Stromal cell of bone marrow (primary cell): ENCODE measurements around the gene SLC30A5.

ENCODE experiments used
- DNase-seq: peaks from one replicate; pipeline ENCODE4 v3.0.0-alpha.2; 2012; ENCODE audit warnings: low read depth

The SLC30A5 gene

DNA sequence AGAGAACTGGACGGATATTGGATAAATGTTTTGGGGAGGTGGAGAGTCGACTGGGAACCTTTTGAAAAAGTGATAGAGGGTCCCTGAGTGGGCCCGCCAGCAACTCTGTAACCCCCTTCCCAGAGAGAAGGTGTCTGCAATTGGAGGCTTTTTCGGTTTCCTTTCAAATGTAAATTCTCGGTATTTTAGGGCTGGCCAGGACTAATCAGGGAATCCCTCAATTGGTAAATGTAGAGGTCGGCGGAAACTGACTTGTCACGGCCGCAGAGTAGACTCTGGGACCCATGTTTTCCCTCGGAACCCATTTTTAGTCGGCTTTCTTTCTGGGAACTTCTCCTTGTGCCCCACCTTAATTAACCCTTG lies 73.7 kb downstream of the SLC30A5 start:
- DNase-seq, result no peak

- no peak for DNase-seq
Measured at GRCh38 chr5:69167929-69168328, 74.1 kb downstream of the SLC30A5 start.

- DNase-seq, result no peak
Measured at GRCh38 chr5:69170495-69170894, 76.7 kb downstream of the SLC30A5 start.

DNA sequence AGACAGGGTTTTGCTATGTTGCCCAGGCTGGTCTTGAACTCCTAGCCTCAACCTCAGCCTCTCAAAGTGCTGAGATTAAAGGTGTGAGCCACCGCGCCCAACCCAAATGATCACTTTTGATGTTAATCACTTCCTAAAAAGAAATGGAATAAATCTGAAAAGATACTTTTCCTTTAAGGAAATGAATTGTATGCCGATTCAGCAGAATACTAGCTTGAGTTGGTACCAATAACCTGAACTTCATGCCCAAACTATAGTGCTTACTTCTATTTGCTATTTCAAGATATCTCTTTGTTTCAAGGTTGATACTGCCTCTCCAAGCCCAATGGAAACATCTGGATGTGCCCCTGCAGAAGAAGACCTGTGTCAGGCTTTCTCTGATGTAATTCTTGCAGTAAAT lies 77.2 kb downstream of the SLC30A5 start:
- DNase-seq, result no peak
